Vagina (tissue), 2 donors: Measurements from ENCODE around the gene TMEM98.

Source experiments
- CTCF ChIP-seq, 3 experiments: fragments of 450-650 bp in 2 of 3; fragments of 200-600 bp in 1 of 3; sonication (generic) in 1 of 3; IDR thresholded peaks; one replicate each; pipeline ENCODE4 v1.5.1; 2017 to 2019; ENCODE audit warnings: antibody characterized with exemption in 3 of 3, mild to moderate bottlenecking in 2 of 3, moderate library complexity in 2 of 3
- POLR2A ChIP-seq, 2 donors: fragments of 450-650 bp; IDR thresholded peaks; one replicate each; pipeline ENCODE4 v1.6.1; 2017; ENCODE audit warnings: antibody characterized with exemption in 2 of 2, mild to moderate bottlenecking in 2 of 2, moderate library complexity in 2 of 2
- POLR2AphosphoS5 ChIP-seq, 2 donors: sonication (generic); formaldehyde crosslinking; IDR thresholded peaks; one replicate each; pipeline ENCODE4 v1.9.0; 2017; ENCODE audit warnings: antibody characterized with exemption in 2 of 2, mild to moderate bottlenecking in 2 of 2, low read depth in 1 of 2; ENCODE audit not compliant: insufficient read depth in 1 of 2

DNA sequence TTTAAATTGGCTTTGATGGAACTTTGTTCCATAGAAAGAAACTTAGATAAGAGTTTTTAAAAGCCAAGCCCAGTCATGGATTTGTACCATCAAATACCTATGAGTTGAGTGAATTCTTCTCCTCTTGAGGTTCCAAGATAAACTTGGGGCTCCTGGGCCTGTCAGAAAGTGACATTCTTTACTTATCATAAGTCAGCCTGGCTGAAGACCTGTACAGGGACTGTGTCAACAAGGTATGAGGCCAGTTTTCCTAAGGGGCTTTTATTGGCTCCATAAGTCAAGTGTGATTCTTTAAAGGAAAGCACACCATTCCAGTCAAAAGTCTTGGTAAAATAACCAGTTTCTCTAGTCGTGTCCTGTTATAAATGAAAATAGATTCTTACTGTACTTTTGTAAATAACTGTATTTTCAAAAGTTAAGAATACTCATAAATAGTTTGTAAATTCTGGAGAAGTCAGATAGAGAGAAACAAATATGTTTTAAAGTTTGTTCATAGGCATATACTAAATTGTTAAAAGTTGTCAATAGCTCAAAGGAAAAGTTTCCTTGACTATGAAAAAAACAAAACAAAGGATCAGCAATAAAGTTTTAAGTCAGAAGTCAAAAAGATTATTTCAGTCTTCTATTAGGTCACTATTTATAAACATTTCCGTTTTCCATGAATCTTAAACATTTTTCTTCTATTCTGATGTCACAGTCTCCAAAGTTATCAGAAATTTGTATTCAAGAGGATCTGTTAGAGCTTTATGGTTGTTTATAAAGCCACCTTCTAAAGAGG is 28.5 kb upstream of the TMEM98 start:
- no peak for TF ChIP-seq CTCF (IDR thresholded peaks at IDR 0.05)
- no peak for TF ChIP-seq POLR2A (IDR thresholded peaks at IDR 0.05)
- TF ChIP-seq POLR2AphosphoS5 (IDR thresholded peaks at IDR 0.05; ENCODE audit: insufficient read depth in 1 of 2, low read depth in 1 of 2), result no peak
